GDM1 (cell line): ENCODE results near the gene RAPGEF4.

ENCODE experiments used
- DNase-seq: peaks from one replicate; lab custom pipeline; 2025; lab: John Stamatoyannopoulos, UW

The RAPGEF4 gene

DNA sequence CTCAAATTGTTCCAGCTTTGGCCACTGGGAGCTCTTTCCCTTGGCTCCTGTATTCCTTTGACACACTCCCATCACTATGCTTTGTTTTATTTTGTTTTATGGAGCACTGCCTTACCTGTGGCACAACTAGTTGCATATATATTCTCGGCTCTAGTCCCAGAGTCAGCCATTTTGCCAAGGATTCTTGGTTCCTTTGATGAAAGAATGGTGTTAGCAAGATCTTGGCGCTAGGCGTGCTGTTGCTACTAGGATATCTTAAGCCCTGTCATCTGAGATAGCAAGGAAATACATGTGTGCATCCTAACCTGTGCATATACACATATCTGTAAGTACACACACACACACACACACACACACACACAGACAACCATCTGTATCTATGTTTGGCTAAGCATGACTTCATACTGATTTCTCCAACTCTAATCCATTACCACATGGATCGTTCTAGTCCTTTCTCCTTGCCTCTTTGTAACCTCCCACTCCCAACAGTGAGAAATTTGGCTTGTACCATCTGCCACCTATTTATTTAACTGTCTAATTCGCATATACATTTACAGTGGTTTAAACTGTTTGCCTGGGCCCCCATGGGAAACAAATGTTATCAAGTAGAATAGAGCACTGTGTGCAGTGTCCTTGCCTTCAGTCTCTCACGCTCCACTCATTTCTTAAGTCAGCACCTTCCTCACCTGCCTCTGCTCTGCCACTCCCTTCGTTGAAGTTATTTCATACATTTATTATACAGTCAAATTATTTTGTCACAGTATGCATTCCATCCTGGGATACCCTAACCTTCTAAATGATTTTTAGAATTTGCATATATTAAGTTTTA is 202.5 kb downstream of the RAPGEF4 start:
- DNase-seq, result no peak

GRCh38 chr2:172938713-172939375 is 203.2 kb downstream of the RAPGEF4 start:
- no peak for DNase-seq

- no peak for DNase-seq
These were observed 207.9 kb downstream of the RAPGEF4 start for GRCh38 chr2:172943539-172943938.

GRCh38 chr2:172944022-172944793 is 208.6 kb downstream of the RAPGEF4 start:
- peak; percentile 42 for DNase-seq

DNA sequence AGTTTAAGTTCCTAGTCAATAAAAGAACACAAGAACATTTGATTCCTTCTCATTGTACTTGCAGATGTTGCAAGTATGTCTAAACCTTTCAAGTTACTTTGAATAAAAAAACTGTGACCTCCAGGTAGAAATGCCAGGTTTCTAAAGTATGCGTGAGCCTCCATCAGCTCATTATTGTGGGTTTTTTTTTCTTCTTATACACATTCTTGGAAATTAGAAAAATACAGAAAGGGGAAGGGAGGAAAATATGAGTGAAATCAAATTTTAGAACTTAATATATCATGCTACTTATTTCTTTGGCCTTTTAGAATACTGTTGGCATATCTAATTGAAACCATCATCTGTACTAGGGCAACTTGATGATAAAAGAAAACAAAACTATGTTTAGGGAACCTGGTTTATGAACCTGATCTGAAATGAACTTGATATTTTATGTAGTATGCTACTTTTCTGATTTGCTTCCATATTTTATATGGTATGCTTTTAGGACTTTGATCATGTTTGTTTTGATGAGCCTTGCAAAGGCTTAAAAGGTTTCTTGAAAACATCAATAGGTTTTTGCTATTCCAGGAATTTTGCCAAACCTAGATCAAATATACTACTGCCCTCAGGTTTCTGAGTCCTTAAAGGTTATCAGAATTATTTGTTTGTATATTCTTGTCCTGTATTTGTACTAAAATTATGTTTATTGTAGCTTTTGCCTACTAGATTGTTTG is 209.3 kb downstream of the RAPGEF4 start:
- DNase-seq, result no peak

DNA sequence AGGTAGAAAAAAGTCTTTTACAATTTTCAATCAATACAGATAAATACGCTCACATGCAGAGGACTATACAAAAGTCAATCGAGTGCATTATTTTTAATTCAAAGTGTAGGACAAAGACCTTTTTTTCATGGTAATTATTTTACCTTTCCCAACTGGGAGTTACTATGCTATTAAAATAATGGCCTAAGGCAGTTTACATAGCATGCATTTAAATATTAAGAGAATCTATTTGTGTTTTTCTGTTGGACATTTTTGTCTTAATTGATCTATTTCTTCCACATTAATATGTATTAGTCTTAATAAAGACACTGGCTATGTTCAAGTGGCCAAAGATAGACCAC is 209.8 kb downstream of the RAPGEF4 start:
- DNase-seq, result no peak

DNA sequence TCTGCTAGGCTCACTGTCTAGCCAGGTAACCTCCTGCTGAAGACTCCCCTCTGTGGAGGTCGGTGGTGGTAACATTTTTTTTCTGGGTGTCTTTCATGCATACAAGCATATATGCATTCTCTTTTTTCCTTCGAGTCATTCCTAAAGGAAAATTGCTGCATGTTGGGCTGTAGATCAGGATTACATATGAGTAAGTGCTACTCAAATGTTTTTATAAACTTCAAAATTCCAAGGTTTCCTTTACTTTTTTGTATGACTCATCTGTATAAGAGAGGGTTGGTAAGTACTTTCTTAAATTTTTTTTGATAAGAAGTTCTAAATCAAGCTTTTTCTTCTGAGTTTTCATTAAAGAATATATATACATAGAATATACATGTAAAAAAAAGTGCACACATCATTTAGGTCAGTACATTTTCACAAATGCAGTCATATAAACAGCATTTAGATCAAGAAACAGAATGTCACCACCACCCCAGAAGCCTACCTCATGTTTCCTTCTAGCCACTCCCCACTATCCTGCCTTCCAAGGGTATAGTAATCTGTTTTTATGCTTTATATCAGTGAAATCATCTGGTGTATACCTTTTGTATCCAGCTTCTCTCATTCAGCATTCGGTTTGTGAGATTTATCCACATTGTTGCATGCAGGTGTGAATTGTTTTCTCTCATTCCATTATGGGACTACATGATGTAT is 212.0 kb downstream of the RAPGEF4 start:
- no peak for DNase-seq

- DNase-seq, result no peak
These were observed 213.9 kb downstream of the RAPGEF4 start for GRCh38 chr2:172949522-172949921.

- DNase-seq, result no peak
These were observed 214.9 kb downstream of the RAPGEF4 start for GRCh38 chr2:172950565-172950964.

GRCh38 chr2:172951554-172951953 is 215.9 kb downstream of the RAPGEF4 start:
- no peak for DNase-seq

- DNase-seq, result no peak
These were observed 217.8 kb downstream of the RAPGEF4 start for GRCh38 chr2:172953411-172953810.

GRCh38 chr2:172953970-172954852 is 218.6 kb downstream of the RAPGEF4 start:
- DNase-seq, result no peak

GRCh38 chr2:172955587-172955986 is 219.9 kb downstream of the RAPGEF4 start:
- DNase-seq, result no peak

DNA sequence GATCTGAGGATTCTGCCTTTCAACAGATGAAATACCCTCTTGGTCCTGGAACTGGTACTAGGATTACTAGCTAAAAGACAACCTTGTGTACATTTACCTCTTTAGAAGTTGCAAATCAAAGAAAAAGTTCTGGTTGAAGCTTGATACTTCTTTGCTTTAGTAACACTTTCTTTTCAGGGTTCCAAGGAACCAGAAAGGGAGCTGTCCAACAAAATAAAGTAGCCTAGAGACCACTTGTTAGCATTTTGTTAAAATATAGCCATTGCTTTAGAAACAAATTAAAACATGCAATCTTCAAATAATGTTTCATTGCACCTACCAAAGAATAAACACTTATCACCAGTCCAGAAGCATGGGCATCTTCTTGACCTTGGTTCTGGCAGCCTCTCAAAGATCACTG is 222.1 kb downstream of the RAPGEF4 start:
- DNase-seq, result no peak

GRCh38 chr2:172962082-172962481 is 226.4 kb downstream of the RAPGEF4 start:
- no peak for DNase-seq

DNA sequence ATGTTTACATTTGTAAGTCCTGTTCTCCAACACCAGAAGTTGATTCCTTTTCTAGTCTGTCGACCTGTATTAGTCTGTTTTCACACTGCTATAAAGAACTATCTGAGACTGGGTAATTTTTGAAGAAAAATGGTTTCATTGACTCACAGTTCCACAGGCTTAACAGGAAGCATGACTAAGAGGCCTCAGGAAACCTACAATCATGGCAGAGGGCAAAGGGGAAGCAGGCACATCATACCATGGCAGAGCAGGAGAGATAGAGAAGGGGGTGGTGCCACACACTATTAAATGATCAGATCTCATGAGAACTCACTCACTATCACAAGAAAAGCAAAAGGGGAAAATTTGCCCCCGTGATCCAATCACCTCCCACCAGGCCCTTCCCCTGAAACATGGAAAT is 227.2 kb downstream of the RAPGEF4 start:
- DNase-seq, result peak; percentile 83

GRCh38 chr2:172964511-172965139 is 229.0 kb downstream of the RAPGEF4 start:
- DNase-seq, result no peak

DNA sequence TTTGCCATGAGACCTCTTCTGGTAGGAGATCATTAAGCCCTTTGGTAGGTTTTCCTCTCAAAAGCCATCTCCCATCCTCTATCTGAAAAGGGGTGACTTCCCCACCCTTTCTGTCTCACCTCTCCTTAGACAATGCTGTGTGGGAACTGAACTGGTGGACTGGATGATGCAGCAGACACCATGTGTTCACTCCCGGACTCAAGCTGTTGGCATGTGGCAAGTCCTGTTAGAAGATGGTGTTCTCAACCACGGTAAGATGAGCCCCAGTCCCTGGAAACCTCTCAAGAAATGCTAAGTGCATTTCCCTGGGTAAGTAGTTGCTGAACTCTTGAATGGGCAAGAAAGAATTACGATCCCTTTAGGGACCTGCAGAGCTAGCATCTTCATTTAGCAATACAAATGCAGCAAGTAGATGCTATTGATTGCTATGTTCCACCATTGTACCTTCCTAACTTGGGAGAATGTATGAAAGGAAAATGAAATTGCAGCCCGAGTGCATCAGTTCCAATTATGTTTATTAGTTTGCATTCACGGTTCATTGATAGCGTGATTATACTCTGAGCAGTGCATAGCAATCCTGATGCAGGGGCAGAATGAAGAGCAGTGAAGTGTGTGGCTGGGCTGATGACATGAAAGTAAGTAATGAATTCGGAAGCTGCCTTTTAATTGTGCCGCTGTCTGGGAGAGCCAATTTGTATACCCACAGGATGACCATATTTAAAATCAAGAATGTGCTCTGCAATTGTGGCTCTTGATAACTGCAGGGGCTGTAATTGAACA is 230.0 kb downstream of the RAPGEF4 start:
- DNase-seq, result no peak
